SK-N-SH (cell line): ENCODE measurements around the gene PPP1R1A.

ENCODE experiments used
- GABPA ChIP-seq: IDR thresholded peaks from 2 replicates; pipeline ENCODE4 v1.4.0; 2012; ENCODE audit warnings: low read depth, mild to moderate bottlenecking
- NRF1 ChIP-seq: IDR thresholded peaks from 2 replicates; pipeline ENCODE4 v1.6.1; 2012; ENCODE audit warnings: low read depth, mild to moderate bottlenecking, low read length
- TF ChIP-seq, protein P1 (sequence below): IDR thresholded peaks from 2 replicates; pipeline ENCODE4 v1.6.1; 2012; ENCODE audit warnings: mild to moderate bottlenecking, low read depth, low read length, moderate library complexity
- TF ChIP-seq, protein P2 (sequence below): fragments of 200-600 bp; sonication (generic); IDR thresholded peaks from 2 replicates; pipeline ENCODE4 v1.6.1; 2017; ENCODE audit warnings: antibody characterized with exemption, mild to moderate bottlenecking, moderate library complexity
- TF ChIP-seq, protein P3 (sequence below): IDR thresholded peaks from 2 replicates; pipeline ENCODE4 v1.4.0; 2012; ENCODE audit warnings: low read depth

DNA sequence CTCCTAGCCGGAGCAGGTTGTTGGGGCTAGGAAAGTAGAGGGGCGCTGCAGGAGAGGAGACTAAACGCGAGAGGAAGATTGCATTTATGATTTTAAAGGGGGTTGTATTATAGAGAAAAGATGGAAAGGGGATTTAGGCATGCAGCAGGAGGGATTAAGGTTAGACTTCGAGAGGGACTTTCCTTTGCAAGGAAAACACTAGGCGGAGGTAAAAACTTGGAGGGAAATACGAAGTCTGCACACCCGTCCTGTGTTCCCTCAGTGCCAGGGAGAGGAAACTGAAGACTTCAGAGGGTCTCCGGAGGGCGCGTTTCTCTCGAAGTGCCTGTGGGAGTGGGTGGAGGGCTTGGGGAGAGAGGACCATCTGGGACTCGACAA, 420 bp upstream of the PPP1R1A start:
- TF ChIP-seq, protein P1, sequence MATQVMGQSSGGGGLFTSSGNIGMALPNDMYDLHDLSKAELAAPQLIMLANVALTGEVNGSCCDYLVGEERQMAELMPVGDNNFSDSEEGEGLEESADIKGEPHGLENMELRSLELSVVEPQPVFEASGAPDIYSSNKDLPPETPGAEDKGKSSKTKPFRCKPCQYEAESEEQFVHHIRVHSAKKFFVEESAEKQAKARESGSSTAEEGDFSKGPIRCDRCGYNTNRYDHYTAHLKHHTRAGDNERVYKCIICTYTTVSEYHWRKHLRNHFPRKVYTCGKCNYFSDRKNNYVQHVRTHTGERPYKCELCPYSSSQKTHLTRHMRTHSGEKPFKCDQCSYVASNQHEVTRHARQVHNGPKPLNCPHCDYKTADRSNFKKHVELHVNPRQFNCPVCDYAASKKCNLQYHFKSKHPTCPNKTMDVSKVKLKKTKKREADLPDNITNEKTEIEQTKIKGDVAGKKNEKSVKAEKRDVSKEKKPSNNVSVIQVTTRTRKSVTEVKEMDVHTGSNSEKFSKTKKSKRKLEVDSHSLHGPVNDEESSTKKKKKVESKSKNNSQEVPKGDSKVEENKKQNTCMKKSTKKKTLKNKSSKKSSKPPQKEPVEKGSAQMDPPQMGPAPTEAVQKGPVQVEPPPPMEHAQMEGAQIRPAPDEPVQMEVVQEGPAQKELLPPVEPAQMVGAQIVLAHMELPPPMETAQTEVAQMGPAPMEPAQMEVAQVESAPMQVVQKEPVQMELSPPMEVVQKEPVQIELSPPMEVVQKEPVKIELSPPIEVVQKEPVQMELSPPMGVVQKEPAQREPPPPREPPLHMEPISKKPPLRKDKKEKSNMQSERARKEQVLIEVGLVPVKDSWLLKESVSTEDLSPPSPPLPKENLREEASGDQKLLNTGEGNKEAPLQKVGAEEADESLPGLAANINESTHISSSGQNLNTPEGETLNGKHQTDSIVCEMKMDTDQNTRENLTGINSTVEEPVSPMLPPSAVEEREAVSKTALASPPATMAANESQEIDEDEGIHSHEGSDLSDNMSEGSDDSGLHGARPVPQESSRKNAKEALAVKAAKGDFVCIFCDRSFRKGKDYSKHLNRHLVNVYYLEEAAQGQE: no peak
- no peak for TF ChIP-seq NRF1
- TF ChIP-seq, protein P2, sequence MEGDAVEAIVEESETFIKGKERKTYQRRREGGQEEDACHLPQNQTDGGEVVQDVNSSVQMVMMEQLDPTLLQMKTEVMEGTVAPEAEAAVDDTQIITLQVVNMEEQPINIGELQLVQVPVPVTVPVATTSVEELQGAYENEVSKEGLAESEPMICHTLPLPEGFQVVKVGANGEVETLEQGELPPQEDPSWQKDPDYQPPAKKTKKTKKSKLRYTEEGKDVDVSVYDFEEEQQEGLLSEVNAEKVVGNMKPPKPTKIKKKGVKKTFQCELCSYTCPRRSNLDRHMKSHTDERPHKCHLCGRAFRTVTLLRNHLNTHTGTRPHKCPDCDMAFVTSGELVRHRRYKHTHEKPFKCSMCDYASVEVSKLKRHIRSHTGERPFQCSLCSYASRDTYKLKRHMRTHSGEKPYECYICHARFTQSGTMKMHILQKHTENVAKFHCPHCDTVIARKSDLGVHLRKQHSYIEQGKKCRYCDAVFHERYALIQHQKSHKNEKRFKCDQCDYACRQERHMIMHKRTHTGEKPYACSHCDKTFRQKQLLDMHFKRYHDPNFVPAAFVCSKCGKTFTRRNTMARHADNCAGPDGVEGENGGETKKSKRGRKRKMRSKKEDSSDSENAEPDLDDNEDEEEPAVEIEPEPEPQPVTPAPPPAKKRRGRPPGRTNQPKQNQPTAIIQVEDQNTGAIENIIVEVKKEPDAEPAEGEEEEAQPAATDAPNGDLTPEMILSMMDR: no peak
- no peak for TF ChIP-seq GABPA
- TF ChIP-seq, protein P3, sequence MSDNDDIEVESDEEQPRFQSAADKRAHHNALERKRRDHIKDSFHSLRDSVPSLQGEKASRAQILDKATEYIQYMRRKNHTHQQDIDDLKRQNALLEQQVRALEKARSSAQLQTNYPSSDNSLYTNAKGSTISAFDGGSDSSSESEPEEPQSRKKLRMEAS: no peak
